ENCODE data around the gene PARP1. TPM values are rescaled to one million over a fixed set of nuclear protein-coding genes. Genes with fewer than 3 reads are reported as not detected.

The PARP1 gene
- total RNA-seq, 1 experiment from 2014 or later: 157 TPM

DNA sequence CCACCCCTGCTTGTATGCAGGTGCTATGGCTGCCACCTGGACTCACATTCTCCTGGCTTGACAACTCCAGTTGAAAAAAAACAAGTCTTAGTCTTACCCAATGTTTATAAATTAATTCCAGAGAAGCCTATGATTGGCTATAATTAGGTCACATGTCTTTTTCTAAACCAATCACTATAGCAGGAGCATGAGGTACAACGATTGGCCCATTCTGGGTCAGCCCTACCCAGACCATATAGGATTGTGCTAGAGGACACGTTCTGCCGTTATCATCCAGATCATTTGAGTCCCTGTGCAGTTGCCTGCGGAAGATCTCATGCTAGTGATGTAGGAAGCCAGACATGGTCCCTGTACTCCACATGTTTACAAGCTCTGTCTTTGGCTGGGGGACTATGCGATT, 41.9 kb upstream of the PARP1 start:
- TF ChIP-seq, protein P1, sequence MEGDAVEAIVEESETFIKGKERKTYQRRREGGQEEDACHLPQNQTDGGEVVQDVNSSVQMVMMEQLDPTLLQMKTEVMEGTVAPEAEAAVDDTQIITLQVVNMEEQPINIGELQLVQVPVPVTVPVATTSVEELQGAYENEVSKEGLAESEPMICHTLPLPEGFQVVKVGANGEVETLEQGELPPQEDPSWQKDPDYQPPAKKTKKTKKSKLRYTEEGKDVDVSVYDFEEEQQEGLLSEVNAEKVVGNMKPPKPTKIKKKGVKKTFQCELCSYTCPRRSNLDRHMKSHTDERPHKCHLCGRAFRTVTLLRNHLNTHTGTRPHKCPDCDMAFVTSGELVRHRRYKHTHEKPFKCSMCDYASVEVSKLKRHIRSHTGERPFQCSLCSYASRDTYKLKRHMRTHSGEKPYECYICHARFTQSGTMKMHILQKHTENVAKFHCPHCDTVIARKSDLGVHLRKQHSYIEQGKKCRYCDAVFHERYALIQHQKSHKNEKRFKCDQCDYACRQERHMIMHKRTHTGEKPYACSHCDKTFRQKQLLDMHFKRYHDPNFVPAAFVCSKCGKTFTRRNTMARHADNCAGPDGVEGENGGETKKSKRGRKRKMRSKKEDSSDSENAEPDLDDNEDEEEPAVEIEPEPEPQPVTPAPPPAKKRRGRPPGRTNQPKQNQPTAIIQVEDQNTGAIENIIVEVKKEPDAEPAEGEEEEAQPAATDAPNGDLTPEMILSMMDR (conservative IDR thresholded peaks at IDR 0.05): no peak
- TF ChIP-seq EZH2 (IDR thresholded peaks at IDR 0.05; ENCODE audit: low read depth): no peak
- H3K9me2 ChIP-seq (ENCODE audit: insufficient read depth): no peaks in the 10 kb centered on the region; the same call in 1 of the 2 replicates
- ChIA-PET CTCF (no interaction called here), POLR2A (ENCODE audit: unreplicated experiment) (no interaction called here)
- H3K4me3 ChIP-seq: no peak overlapping the region
- H3K4me2 ChIP-seq: no peak overlapping the region
- no peaks in the 10 kb centered on the region for H3K4me1 ChIP-seq (replicated peaks; ENCODE audit: insufficient read depth)
- H3F3A ChIP-seq (ENCODE audit: insufficient read depth, low read depth): no peaks in the 10 kb centered on the region
- H3K9me3 ChIP-seq (ENCODE audit: insufficient read depth, low read depth): no peaks in the 10 kb centered on the region
- peaks cover 17% of the 10 kb centered on the region; the same call in 1 of the 2 replicates for H3K27me3 ChIP-seq (ENCODE audit: insufficient read depth, low read depth)
- DNase-seq: no peak
- no TSS peak for BruUV-seq (replicated peaks)
- intact Hi-C loops (cut with micrococcal nuclease; ENCODE audit: unreplicated experiment): no loop called here
- no peak overlapping the region for H3K27ac ChIP-seq
- no peaks in the 10 kb centered on the region for H4K20me1 ChIP-seq (ENCODE audit: insufficient read depth)
- no peaks in the 10 kb centered on the region for H3K79me2 ChIP-seq (ENCODE audit: low read depth)
- no peaks in the 10 kb centered on the region for H3K36me3 ChIP-seq (ENCODE audit: low read depth)
- H2AFZ ChIP-seq: no peak overlapping the region

DNA sequence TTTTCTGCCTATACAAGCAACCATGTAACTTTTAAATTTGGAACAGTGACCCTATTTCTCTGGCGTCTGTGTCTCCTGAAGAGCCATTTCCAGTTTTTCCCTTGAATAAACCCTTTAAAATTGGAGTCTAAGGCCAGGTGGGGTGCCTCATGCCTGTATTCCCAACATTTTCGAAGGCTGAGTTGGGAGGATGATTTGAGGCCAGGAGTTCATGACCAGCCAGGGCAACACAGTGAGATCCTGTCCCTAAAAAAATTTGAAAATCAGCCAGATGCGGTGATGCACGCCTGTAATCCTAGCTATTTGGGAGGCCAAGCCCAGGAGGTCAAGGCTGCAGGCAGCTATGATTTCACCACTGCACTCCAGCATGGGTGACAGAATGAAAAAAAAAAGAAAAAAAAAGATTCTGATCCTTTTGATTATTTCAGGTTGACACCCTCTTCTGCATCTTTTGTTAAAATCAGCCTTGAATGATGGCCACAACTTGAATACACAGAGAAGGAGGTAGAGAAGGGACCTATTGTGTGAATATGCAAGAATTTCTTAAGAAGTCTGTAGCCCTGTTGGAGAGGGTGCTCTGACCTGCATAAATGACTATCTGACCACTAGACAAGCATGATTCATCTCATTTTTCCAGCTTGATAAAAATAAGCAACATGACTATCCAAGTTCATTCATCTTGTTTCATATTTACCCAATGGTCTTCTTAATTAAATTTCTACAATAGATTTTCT, 40.2 kb upstream of the PARP1 start:
- Histone ChIP-seq H3K9me3 (ENCODE audit: insufficient read depth, low read depth) (no peaks in the 10 kb centered on the region), H3K27me3 (ENCODE audit: insufficient read depth, low read depth) (peaks cover 23% of the 10 kb centered on the region; the same call in 1 of the 2 replicates), H3F3A (ENCODE audit: insufficient read depth, low read depth) (no peaks in the 10 kb centered on the region), H3K36me3 (ENCODE audit: low read depth) (no peaks in the 10 kb centered on the region), H3K4me1 (replicated peaks; ENCODE audit: insufficient read depth) (no peaks in the 10 kb centered on the region), H4K20me1 (ENCODE audit: insufficient read depth) (no peaks in the 10 kb centered on the region), H3K9me2 (ENCODE audit: insufficient read depth) (no peaks in the 10 kb centered on the region; the same call in 1 of the 2 replicates), H3K4me2 (no peak overlapping the region), H2AFZ (no peak overlapping the region), H3K27ac (no peak overlapping the region), H3K4me3 (no peak overlapping the region), H3K79me2 (ENCODE audit: low read depth) (no peaks in the 10 kb centered on the region)
- DNase-seq: no peak
- BruUV-seq (replicated peaks): no TSS peak
- intact Hi-C loops (cut with micrococcal nuclease; ENCODE audit: unreplicated experiment): no loop called here
- TF ChIP-seq EZH2 (IDR thresholded peaks at IDR 0.05; ENCODE audit: low read depth): no peak
- TF ChIP-seq, protein P1 (conservative IDR thresholded peaks at IDR 0.05): no peak
- CTCF ChIA-PET: no interaction called here
- POLR2A ChIA-PET (ENCODE audit: unreplicated experiment): no interaction called here

DNA sequence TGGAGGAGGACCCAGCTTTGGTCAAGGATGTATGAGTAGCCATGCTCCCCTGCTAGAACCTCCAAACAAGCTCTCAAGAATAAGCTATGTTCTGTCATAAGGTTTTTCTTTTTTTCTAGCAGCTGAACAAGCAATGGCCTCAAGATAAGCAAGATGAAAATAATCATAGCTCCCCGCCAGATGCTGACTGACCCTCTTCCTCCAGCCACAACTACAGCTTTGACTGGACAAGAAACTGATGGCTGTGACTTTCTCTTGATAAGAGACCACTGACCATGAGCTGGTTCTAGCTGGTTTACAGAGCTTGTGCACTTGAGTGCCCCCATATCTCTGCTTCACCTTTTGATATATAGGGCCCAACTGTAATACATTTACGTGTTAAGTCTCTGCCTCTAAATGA, 38.2 kb upstream of the PARP1 start:
- Histone ChIP-seq H3K9me2 (ENCODE audit: insufficient read depth) (no peaks in the 10 kb centered on the region), H3K4me2 (no peak overlapping the region), H3K27me3 (ENCODE audit: insufficient read depth, low read depth) (peaks cover 15% of the 10 kb centered on the region; the same call in 1 of the 2 replicates), H4K20me1 (ENCODE audit: insufficient read depth) (no peaks in the 10 kb centered on the region), H2AFZ (no peak overlapping the region), H3F3A (ENCODE audit: insufficient read depth, low read depth) (no peaks in the 10 kb centered on the region), H3K36me3 (ENCODE audit: low read depth) (no peaks in the 10 kb centered on the region), H3K9me3 (ENCODE audit: insufficient read depth, low read depth) (no peaks in the 10 kb centered on the region), H3K79me2 (ENCODE audit: low read depth) (no peaks in the 10 kb centered on the region), H3K27ac (no peak overlapping the region), H3K4me1 (replicated peaks; ENCODE audit: insufficient read depth) (no peaks in the 10 kb centered on the region), H3K4me3 (no peak overlapping the region)
- ChIA-PET CTCF (no interaction called here), POLR2A (ENCODE audit: unreplicated experiment) (interaction anchor here (0.5 kb wide), 1 partner anchor 269 kb away, joined by 10 read pairs; no protein-coding TSS in a partner anchor)
- intact Hi-C loops (cut with micrococcal nuclease; ENCODE audit: unreplicated experiment): no loop called here
- no peak for TF ChIP-seq EZH2 (IDR thresholded peaks at IDR 0.05; ENCODE audit: low read depth)
- TF ChIP-seq, protein P1 (conservative IDR thresholded peaks at IDR 0.05): no peak
- BruUV-seq (replicated peaks): no TSS peak
- DNase-seq: no peak

Measured in PC-9 (cell line).